Keratinocyte (primary cell): ENCODE data around the gene OXNAD1. TPM values are rescaled to one million over a fixed set of nuclear protein-coding genes. Genes with fewer than 3 reads are reported as not detected.

Experiments used
- DNase-seq: peaks from one replicate; pipeline ENCODE4 v3.0.0-alpha.2; 2011; ENCODE audit warnings: low read depth, missing footprints, low spot score
- FAIRE-seq: peaks from 2 replicates; lab custom pipeline; 2011; peaks lifted over from hg19 to GRCh38; lab: Jason Lieb, UNC
- H2AFZ ChIP-seq: 2 replicates; pipeline ENCODE4 v1.6.0; 2012; ENCODE audit warnings: low read length, control low read depth, inconsistent platforms; ENCODE audit not compliant: control insufficient read depth
- H3K27ac ChIP-seq: 2 replicates; pipeline ENCODE4 v1.5.1; 2011; ENCODE audit warnings: low read length; ENCODE audit not compliant: control insufficient read depth, insufficient read depth
- H3K27me3 ChIP-seq: 3 replicates; pipeline ENCODE4 v1.6.0; 2011; ENCODE audit warnings: low read length; ENCODE audit not compliant: control insufficient read depth, insufficient read depth; ENCODE audit errors: extremely low read depth
- H3K36me3 ChIP-seq, 2 experiments: 2 replicates in 1 of 2; 3 replicates in 1 of 2; pipeline ENCODE4 v1.5.1; 2011; ENCODE audit warnings: low read length in 2 of 2, mild to moderate bottlenecking in 1 of 2; ENCODE audit not compliant: control insufficient read depth in 2 of 2, insufficient read depth in 2 of 2; ENCODE audit errors: extremely low read depth in 1 of 2
- H3K4me1 ChIP-seq: 3 replicates; pipeline ENCODE4 v1.5.1; 2011; ENCODE audit warnings: low read length; ENCODE audit not compliant: control insufficient read depth, insufficient read depth; ENCODE audit errors: extremely low read depth
- H3K4me2 ChIP-seq: 3 replicates; pipeline ENCODE4 v1.6.0; 2011; ENCODE audit warnings: low read depth, low read length; ENCODE audit not compliant: control insufficient read depth, insufficient read depth; ENCODE audit errors: extremely low read depth
- H3K4me3 ChIP-seq, 3 experiments: fragments of 200-600 bp in 1 of 3; sonication (generic) in 1 of 3; 2 replicates in 2 of 3; 3 replicates in 1 of 3; pipeline ENCODE4 v1.5.1; 2011 to 2016; ENCODE audit warnings: low read length in 3 of 3, mild to moderate bottlenecking in 3 of 3, control low read depth in 2 of 3, inconsistent platforms in 1 of 3, low read depth in 1 of 3, mixed read lengths in 1 of 3, mixed run types in 1 of 3, moderate library complexity in 1 of 3; ENCODE audit not compliant: control insufficient read depth in 2 of 3, insufficient read depth in 2 of 3; ENCODE audit errors: extremely low read depth in 1 of 3
- H3K79me2 ChIP-seq: 2 replicates; pipeline ENCODE4 v1.6.0; 2012; ENCODE audit warnings: low read length; ENCODE audit not compliant: control insufficient read depth, insufficient read depth
- H3K9ac ChIP-seq: 3 replicates; pipeline ENCODE4 v1.6.0; 2011; ENCODE audit warnings: low read length; ENCODE audit not compliant: control insufficient read depth, insufficient read depth; ENCODE audit errors: extremely low read depth
- H3K9me1 ChIP-seq: 3 replicates; pipeline ENCODE4 v1.6.0; 2011; ENCODE audit warnings: low read length; ENCODE audit not compliant: control insufficient read depth, insufficient read depth; ENCODE audit errors: extremely low read depth
- H3K9me3 ChIP-seq: 2 replicates; pipeline ENCODE4 v1.5.1; 2012; ENCODE audit warnings: low read depth, low read length; ENCODE audit not compliant: control insufficient read depth
- H4K20me1 ChIP-seq: 3 replicates; pipeline ENCODE4 v1.6.0; 2011; ENCODE audit warnings: low read length; ENCODE audit not compliant: control insufficient read depth, insufficient read depth; ENCODE audit errors: extremely low read depth
- EZH2 ChIP-seq: IDR thresholded peaks from one replicate; pipeline ENCODE4 v1.6.1; 2012; ENCODE audit warnings: inconsistent platforms, mild to moderate bottlenecking, low read length, moderate library complexity
- dilution Hi-C: fragments of 300-500 bp; cut with MboI; formaldehyde crosslinking; loops from one replicate; pipeline ENCODE4 v1.7.0; 2020; ENCODE audit warnings: low sequenced_read_pairs; ENCODE audit not compliant: extremely low pct_ligation_motif_present
- polyA plus RNA-seq, 5 experiments: library from polyadenylated mRNA; depleted of rRNA in 3 of 5; stranded (reverse) in 3 of 5; stranded (forward) in 1 of 5; unstranded in 1 of 5; fragments of >200 nt; gene quantifications; 1 replicate in 1 of 5; 2 replicates in 3 of 5; 3 replicates in 1 of 5; pipeline versions ENCODE4 v1.2.1 to v1.2.3, GENCODE V29; 2011 to 2012; ENCODE audit warnings: missing spikeins in 2 of 5, low read depth in 1 of 5, low replicate concordance in 1 of 5
- TF ChIP-seq, protein P1 (sequence below), 3 experiments: IDR thresholded peaks in 1 of 3; conservative IDR thresholded peaks in 1 of 3; optimal IDR thresholded peaks in 1 of 3; 2 replicates in 2 of 3; 3 replicates in 1 of 3; pipeline versions ENCODE3 to v1.5.1; 2011; ENCODE audit warnings: low read length in 3 of 3, mild to moderate bottlenecking in 3 of 3, moderate library complexity in 2 of 3, control low read depth in 1 of 3, inconsistent platforms in 1 of 3; ENCODE audit not compliant: insufficient read depth in 2 of 3; ENCODE audit errors: extremely low read depth in 1 of 3

Gene OXNAD1
- polyA plus RNA-seq, 1 donor (not counting 4 experiments of a cell fraction or from before 2014, with no cell fraction given): 15.2 TPM

DNA sequence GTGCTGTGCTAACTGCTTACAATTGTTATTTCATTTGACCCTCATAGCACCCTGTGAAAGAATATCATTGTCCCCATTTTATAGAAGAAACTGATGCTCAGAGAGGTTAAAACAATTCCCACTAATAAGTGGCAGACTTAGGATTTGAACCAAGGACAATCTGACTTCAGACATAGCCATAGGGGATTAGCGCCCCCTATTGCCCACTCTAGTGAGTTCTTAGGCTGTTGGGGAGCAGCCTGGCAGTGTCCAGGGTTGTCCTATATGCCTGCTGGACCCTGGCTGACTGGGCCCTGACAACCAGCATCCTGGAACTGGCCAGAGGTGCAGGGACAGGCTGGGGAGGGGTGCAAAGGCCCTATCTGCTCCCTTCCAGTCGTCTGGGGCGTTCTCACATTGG, 15.7 kb upstream of the OXNAD1 start:
- no peak for DNase-seq
- dilution Hi-C loops: no loop called here
- no peaks in the 10 kb centered on the region for H3K9me1 ChIP-seq

DNA sequence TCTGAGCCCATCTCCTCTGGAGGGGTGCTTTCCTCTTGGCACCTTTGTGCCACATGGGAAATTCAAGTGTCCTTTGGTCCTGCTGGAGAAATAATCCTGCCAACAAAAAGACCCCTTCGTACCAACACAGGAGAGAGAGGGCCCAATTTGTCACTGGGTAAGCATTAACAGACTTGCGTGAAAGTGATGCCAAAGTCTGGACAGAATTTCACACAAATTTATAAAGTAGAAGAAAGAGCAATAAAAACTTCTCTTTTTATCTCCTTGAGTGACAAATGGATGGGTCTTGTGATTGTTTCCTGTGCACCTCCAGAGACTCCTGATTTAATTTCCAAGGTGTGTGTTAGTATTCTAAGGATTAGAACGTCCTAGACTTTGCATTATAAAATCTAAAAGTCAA, 15.1 kb upstream of the OXNAD1 start:
- FAIRE-seq (no peak), DNase-seq (no peak)
- Histone ChIP-seq H3K9ac (no peak overlapping the region), H3K79me2 (no peaks in the 10 kb centered on the region), H3K4me2 (no peak overlapping the region), H4K20me1 (no peaks in the 10 kb centered on the region), H3K36me3 (no peaks in the 10 kb centered on the region), H3K27me3 (no peaks in the 10 kb centered on the region), H3K4me3 (no peak overlapping the region), H3K9me1 (no peaks in the 10 kb centered on the region), H3K9me3 (no peaks in the 10 kb centered on the region), H2AFZ (no peak overlapping the region), H3K27ac (no peak overlapping the region), H3K4me1 (no peaks in the 10 kb centered on the region)
- dilution Hi-C loops: no loop called here
- TF ChIP-seq, protein P1, sequence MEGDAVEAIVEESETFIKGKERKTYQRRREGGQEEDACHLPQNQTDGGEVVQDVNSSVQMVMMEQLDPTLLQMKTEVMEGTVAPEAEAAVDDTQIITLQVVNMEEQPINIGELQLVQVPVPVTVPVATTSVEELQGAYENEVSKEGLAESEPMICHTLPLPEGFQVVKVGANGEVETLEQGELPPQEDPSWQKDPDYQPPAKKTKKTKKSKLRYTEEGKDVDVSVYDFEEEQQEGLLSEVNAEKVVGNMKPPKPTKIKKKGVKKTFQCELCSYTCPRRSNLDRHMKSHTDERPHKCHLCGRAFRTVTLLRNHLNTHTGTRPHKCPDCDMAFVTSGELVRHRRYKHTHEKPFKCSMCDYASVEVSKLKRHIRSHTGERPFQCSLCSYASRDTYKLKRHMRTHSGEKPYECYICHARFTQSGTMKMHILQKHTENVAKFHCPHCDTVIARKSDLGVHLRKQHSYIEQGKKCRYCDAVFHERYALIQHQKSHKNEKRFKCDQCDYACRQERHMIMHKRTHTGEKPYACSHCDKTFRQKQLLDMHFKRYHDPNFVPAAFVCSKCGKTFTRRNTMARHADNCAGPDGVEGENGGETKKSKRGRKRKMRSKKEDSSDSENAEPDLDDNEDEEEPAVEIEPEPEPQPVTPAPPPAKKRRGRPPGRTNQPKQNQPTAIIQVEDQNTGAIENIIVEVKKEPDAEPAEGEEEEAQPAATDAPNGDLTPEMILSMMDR (optimal IDR thresholded peaks at IDR 0.05 in 1 of 3, IDR thresholded peaks at IDR 0.05 in 1 of 3, conservative IDR thresholded peaks at IDR 0.05 in 1 of 3; ENCODE audit: extremely low read depth in 1 of 3, insufficient read depth in 2 of 3, low read length in 3 of 3): no peak
- TF ChIP-seq EZH2: no peak

More for the DNA sequence above, 15.7 kb upstream of the OXNAD1 start:
- no peak for FAIRE-seq
- no peaks in the 10 kb centered on the region for H3K36me3 ChIP-seq
- no peaks in the 10 kb centered on the region for H3K27me3 ChIP-seq
- H3K4me3 ChIP-seq: no peak overlapping the region
- no peaks in the 10 kb centered on the region for H3K79me2 ChIP-seq
- no peak overlapping the region for H3K27ac ChIP-seq
- no peak overlapping the region for H3K9ac ChIP-seq
- TF ChIP-seq, protein P1 (optimal IDR thresholded peaks at IDR 0.05 in 1 of 3, IDR thresholded peaks at IDR 0.05 in 1 of 3, conservative IDR thresholded peaks at IDR 0.05 in 1 of 3; ENCODE audit: extremely low read depth in 1 of 3, insufficient read depth in 2 of 3, low read length in 3 of 3): peak; percentile 45 to 60 (median 48)
- no peak for TF ChIP-seq EZH2
- H3K4me1 ChIP-seq: no peaks in the 10 kb centered on the region
- no peak overlapping the region for H3K4me2 ChIP-seq
- no peaks in the 10 kb centered on the region for H4K20me1 ChIP-seq
- no peak overlapping the region for H2AFZ ChIP-seq
- no peaks in the 10 kb centered on the region for H3K9me3 ChIP-seq
